Fibroblast of skin of left quadriceps (primary cell): Measurements from ENCODE around the gene CCT4.
"Not testable (repeated sequence)": the region's sequence is repeated elsewhere in the genome, so short reads cannot be mapped to it uniquely, and the experiment has no call there.

Experiments
- DNase-seq, 2 experiments: peaks; one replicate each; pipeline ENCODE4 v3.0.0-alpha.2; 2013; ENCODE audit warnings: low read depth in 2 of 2

CCT4 gene

DNA sequence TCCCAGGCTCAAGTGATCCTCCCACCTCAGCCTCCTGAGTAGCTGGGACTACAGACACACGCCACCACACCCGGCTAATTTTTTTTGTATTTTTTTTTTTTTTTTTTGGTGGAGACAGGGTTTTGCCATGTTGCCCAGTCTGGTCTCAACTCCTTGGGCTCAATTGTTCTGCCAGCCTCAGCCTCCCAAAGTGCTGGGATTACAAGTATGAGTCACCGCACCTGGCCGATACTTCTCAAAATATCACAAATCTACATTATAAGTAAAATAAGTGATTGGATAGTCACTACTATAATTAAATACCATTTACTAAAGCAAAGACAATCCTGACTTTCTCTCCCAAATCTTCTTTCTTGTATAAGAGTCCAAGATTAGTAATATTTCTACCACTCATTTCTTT is 9.1 kb downstream of the CCT4 start:
- DNase-seq = not testable (repeated sequence)

GRCh38 chr2:61878761-61879160 is 9.7 kb downstream of the CCT4 start:
- no peak for DNase-seq

DNA sequence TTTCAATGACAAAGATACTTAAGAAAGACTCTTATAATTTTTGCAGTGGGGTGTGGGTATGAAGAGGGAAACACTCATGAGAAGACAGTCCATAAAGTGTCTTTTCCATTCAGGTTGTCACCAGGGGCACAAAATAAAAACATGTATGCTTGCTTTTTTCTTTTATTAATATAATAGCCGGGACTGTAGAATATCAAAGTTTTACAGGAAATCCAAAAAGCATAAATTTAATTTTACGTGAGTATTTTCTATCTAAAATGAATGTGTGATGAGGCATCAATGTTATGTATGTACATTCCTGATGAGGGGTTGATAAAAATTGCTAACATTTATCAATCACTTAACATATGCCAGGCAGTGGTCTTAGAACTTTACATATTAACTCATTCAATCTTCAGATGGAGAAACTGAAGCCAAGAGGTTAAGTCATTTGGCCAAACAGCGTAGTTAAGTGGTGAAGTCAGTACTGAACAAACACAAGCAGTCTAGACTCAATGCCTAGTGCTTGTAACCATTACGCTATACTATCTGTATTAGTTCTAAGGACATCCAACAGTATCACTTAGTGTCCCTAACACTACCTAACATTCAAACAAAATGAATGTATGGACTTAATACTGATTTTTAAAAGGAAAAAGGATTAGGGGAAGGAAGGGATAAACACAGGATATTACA is 10.7 kb downstream of the CCT4 start:
- DNase-seq = no peak

DNA sequence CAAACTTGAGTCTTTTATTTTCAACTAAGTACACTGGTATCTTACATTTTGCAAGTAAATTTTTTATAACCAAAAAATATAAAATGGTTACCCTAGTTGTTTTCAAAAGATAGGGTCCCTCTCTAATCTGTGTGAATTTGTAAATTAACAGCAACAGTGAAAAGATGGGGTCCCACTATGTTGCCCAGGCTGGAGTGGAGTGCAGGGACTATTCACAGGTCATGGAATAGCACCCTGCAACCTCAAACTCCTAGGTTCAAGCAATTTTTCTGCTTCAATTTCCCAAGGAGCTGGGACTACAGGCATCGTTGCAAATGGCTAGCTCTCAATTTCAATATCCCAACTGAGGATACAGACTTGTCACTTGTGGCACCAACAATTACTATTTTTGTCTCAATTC is 12.1 kb downstream of the CCT4 start:
- DNase-seq = no peak

- DNase-seq = not testable (repeated sequence)
These were observed 21.9 kb downstream of the CCT4 start for GRCh38 chr2:61866482-61867089.

GRCh38 chr2:61862085-61862484 is 26.4 kb downstream of the CCT4 start:
- DNase-seq = no peak

DNA sequence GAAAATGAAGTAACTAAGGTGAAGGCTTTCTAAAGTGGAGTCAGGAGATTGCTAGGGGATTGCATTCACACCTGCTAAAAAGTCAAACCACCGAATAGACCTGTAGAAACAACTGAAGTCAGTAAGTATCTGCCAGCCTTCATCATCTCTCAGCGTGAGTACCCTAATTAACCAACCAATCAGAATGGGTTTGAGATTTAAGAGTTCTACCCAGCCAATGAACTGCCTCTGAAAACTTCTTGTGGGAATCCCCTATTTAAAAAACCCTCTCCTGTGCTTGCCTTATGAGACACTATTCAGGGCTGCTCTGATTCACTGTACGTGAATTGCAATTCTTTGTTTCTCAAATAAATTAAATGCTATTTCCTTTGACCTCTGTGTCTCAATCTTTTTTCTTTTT is 31.2 kb downstream of the CCT4 start:
- no peak for DNase-seq

GRCh38 chr2:61855318-61855613 is 33.2 kb downstream of the CCT4 start:
- DNase-seq = no peak

GRCh38 chr2:61854564-61855317 is 33.7 kb downstream of the CCT4 start:
- peak; percentile 6 to 91 for DNase-seq

- peak; percentile 57 to 91 for DNase-seq
These were observed 34.5 kb downstream of the CCT4 start, which contains the start of gene FAM161A for GRCh38 chr2:61853847-61854563. FAM161A (minus strand) TSS chr2:61854060; CDS start chr2:61854041, 19 bp downstream.

- DNase-seq = no peak
These were observed 35.2 kb downstream of the CCT4 start for GRCh38 chr2:61853086-61853846.

DNA sequence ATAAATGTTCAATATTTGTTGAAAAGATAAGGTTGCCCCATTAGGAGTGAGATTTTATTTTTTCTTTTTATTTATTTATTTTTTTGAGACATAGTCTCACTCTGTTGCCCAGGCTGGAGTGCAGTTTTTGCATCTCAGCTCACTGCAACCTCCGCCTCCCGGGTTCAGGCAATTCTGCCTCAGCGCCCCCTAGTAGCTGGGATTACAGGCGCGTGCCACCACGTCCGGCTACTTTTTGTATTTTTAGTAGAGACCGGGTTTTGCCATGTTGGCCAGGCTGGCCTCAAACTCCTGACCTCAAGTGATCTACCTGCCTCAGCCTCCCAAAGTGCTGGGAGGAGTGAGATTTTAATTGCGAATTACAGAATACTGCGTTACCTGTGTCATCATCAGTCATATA is 37.2 kb downstream of the CCT4 start:
- DNase-seq = not testable (repeated sequence)

GRCh38 chr2:61845320-61845719 is 43.1 kb downstream of the CCT4 start:
- no peak for DNase-seq

- no peak for DNase-seq
These were observed 47.2 kb downstream of the CCT4 start for GRCh38 chr2:61841286-61841685.

DNA sequence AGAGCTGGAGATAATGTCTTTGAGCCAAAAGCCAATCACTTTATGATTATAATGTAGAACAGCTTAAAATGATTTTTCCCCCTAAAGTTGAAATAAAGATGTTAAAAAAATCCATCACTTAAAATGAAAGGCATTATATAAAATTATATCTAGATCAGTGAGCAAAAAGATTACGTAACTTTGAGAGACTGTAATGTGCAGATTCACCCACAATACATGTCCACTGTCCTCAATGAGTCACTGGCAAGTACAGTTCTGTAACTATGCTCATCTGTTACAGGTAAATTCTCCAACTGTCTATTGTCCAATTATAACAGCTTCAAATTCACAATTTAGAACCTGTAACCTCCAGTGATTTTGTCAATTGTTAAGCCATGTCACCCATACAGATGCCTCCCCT is 53.6 kb downstream of the CCT4 start:
- DNase-seq = no peak

DNA sequence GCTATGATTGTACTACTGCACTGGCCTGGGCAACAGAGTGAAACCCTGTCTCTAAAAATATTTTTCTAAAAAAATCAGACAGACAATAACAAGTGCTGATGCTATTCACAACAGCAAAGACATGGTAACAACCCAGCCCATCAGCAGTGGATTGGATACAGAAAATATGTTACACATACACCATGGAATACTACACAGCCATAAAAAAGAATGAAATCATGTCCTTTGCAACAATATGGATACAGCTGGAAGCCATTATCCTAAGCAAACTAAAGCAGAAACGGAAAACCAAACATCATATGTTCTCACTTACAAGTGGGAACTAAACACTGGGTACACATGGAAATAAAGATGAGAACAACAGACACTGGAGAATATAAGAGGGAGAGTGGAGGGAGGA is 54.5 kb downstream of the CCT4 start:
- DNase-seq = no peak

GRCh38 chr2:61832183-61832841 is 56.1 kb downstream of the CCT4 start:
- no peak for DNase-seq

GRCh38 chr2:61822255-61822654 is 66.2 kb downstream of the CCT4 start:
- no peak for DNase-seq
